Esophagus (tissue), 2 donors: ENCODE data around the gene ICAM4. TPM values are rescaled to one million over a fixed set of nuclear protein-coding genes. Genes with fewer than 3 reads are reported as not detected.
A peak's percentile ranks its signal among the peaks of the same experiment; 100 is the strongest.
"Not testable (repeated sequence)": the region's sequence is repeated elsewhere in the genome, so short reads cannot be mapped to it uniquely, and the experiment has no call there.

Experiments used
- H3K27ac ChIP-seq, 2 donors: one replicate each; pipeline ENCODE4 v1.5.1; 2013; ENCODE audit warnings: low read depth in 2 of 2, mild to moderate bottlenecking in 2 of 2, inconsistent platforms in 1 of 2, low read length in 1 of 2, moderate library complexity in 1 of 2
- H3K27me3 ChIP-seq, 2 donors: one replicate each; pipeline ENCODE4 v1.6.1; 2013; ENCODE audit warnings: low read length in 2 of 2, control low read depth in 1 of 2, mild to moderate bottlenecking in 1 of 2; ENCODE audit not compliant: insufficient read depth in 2 of 2, control insufficient read depth in 1 of 2
- H3K36me3 ChIP-seq, 2 donors: one replicate each; pipeline ENCODE4 v1.6.1; 2013; ENCODE audit warnings: low read length in 1 of 2; ENCODE audit not compliant: control insufficient read depth in 2 of 2, insufficient read depth in 2 of 2
- H3K4me1 ChIP-seq, 2 donors: one replicate each; pipeline ENCODE4 v1.6.1; 2013; ENCODE audit warnings: low read length in 1 of 2; ENCODE audit not compliant: control insufficient read depth in 2 of 2, insufficient read depth in 2 of 2
- H3K4me3 ChIP-seq, 2 donors: one replicate each; pipeline ENCODE4 v1.5.1; 2013; ENCODE audit warnings: low read length in 2 of 2, mild to moderate bottlenecking in 2 of 2, low read depth in 1 of 2, moderate library complexity in 1 of 2
- H3K9me3 ChIP-seq, 2 donors: one replicate each; pipeline ENCODE4 v1.6.1; 2013; ENCODE audit warnings: mild to moderate bottlenecking in 2 of 2, low read depth in 1 of 2, low read length in 1 of 2, moderate library complexity in 1 of 2; ENCODE audit not compliant: control insufficient read depth in 2 of 2, insufficient read depth in 1 of 2
- WGBS, 2 donors: extraction: QIAGEN DNeasy Blood & Tissue Kit; methylation state at CpG; one replicate each; pipeline ENCODE4 v1.1.7; 2013; 5-methylcytosine and 5-hydroxymethylcytosine counted together
- polyA plus RNA-seq, 2 donors: library from polyadenylated mRNA; stranded (reverse); fragments of 200-250 nt; gene quantifications; one replicate each; pipeline ENCODE4 v1.2.3, GENCODE V29; 2013
- donor health status: healthy with polysubstance abuse.
- donor health status: Bipolar disorder and iron deficiency.

ICAM4 gene
- polyA plus RNA-seq, 2 donors = 0.12 to 0.26 TPM

DNA sequence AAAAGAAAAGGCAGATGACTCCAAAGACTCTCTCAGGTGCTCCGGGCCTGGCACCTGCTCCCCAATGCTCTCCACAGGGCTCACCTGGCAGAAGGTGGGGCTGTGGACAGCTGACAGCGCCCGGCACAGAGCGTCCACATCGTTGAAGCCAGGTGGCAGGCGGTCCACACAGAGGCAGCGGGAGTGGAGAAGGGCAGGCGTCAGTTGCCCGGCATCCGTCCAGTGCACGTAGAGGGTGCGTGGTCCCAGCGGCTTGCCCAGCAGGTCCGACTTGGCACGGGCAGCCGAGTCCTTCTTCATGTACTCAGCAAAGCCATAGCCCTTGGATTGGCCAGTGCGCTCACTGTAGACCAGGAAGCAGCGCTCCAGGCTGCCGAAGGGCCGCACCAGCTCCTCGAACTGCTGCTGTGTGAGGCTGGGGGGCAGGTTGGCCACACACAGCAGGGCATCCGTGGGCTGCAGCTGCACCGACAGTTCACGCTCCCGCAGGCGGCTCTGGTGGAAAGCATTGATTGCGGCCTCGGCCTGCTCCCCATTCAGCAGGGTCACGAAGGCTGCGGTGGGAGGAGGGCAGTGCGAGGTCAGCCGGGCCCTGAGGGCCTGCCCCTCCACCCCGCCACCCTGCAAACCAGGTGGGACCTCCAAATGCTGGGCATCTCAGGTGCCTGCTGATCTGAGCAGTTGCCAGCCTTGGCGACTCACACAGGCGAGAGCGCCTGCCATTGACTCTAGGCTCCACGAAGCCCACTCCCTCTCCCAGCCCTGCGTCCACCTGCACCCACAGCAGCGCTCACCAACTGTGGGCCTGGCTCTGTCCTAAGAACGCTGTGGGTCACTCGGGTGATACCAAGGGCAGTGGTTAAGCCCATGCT lies 42.0 kb downstream of the ICAM4 start:
- Histone ChIP-seq H3K4me1 (peaks cover 4 to 7% of the 10 kb centered on the region in 2 donors), H3K36me3 (peaks cover 0 to 38% of the 10 kb centered on the region in 2 donors), H3K4me3 (no peak overlapping the region), H3K27ac (no peak overlapping the region), H3K9me3 (no peaks in the 10 kb centered on the region), H3K27me3 (no peaks in the 10 kb centered on the region)
- 95 to 97% methylated on average over 41 of the region's 41 CpGs for WGBS, 2 donors

GRCh38 chr19:10329555-10329954 lies 42.8 kb downstream of the ICAM4 start:
- WGBS, 2 donors = 95% methylated on average over 13 of the region's 13 CpGs
- no peak overlapping the region for H3K4me3 ChIP-seq
- no peak overlapping the region for H3K27ac ChIP-seq
- H3K4me1 ChIP-seq = peaks cover 4 to 14% of the 10 kb centered on the region in 2 donors
- no peaks in the 10 kb centered on the region for H3K27me3 ChIP-seq
- no peaks in the 10 kb centered on the region for H3K9me3 ChIP-seq
- H3K36me3 ChIP-seq = peaks cover 0 to 35% of the 10 kb centered on the region in 2 donors

GRCh38 chr19:10332158-10332964 lies 45.6 kb downstream of the ICAM4 start:
- H3K27me3 ChIP-seq = no peaks in the 10 kb centered on the region
- 24 to 31% methylated on average over 18 of the region's 18 CpGs for WGBS, 2 donors
- peaks cover 0 to 23% of the 10 kb centered on the region in 2 donors for H3K36me3 ChIP-seq
- H3K4me1 ChIP-seq = peaks cover 4 to 14% of the 10 kb centered on the region in 2 donors
- H3K27ac ChIP-seq = peak overlapping the region; percentile 87 to 92
- no peaks in the 10 kb centered on the region for H3K9me3 ChIP-seq
- H3K4me3 ChIP-seq = peak overlapping the region; percentile 78 to 95

- Histone ChIP-seq H3K4me3 (peak within 1 kb of the TSS; percentile 78 to 95), H3K27ac (peak within 1 kb of the TSS; percentile 87 to 92), H3K9me3 (no peaks in the 10 kb centered on the region), H3K36me3 (peaks cover 0 to 15% of the 10 kb centered on the region in 2 donors), H3K4me1 (peaks cover 4 to 14% of the 10 kb centered on the region in 2 donors), H3K27me3 (no peaks in the 10 kb centered on the region)
- whole genome bisulfite sequencing, 2 donors = 1% methylated on average over 81 to 82 of the region's 82 CpGs
Measured at GRCh38 chr19:10332965-10333757, 46.4 kb downstream of the ICAM4 start, which contains the start of gene RAVER1. TSS of gene RAVER1 (minus strand) at chr19:10333529. CDS start at chr19:10333507, 22 bp downstream.

DNA sequence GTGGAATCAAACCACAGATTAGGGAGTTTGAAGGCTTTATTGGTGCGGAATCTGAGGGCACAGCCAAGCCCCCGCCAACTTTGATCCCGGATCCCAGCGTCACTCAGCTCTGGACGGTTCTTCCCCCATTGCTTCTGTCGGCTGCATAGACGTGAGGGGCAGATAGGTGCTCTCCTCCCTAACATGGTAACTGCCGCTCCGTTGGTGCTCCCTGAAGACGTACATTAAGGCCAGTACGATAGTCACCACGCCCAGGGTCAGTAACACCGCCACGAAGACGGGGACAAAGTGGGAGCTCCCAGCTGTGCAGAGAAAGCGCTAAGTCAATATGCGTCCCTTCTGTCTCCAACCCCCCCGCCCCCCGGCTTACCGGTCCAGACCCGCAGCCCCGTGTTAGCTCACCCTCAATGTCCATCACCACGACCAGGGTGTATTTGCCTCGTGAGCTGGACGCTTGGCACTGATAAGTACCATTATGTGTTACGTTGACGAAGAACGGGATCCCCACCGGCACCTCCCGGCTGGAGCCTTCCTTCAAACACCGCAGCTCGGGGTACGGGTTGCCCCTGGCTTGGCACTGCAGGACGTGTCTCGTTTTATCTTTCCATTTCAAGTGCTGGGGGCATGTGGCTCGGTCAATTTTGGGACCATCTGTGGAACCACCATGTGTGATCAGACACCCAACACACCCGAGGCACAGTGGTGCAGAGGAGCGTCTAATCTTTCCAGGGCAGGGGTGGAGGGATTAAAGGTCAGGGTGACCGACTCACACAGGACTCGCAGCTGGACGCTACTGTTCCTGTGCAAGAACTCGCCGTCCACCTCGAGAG lies 47.2 kb downstream of the ICAM4 start:
- WGBS, 2 donors = 12 to 16% methylated on average over 44 of the region's 44 CpGs
- Histone ChIP-seq H3K27ac (peak overlapping the region; percentile 79 to 92), H3K4me3 (peak overlapping the region; percentile 78 to 95), H3K9me3 (no peaks in the 10 kb centered on the region), H3K4me1 (peaks cover 4 to 14% of the 10 kb centered on the region in 2 donors), H3K36me3 (peaks cover 0 to 7% of the 10 kb centered on the region in 2 donors), H3K27me3 (no peaks in the 10 kb centered on the region)

DNA sequence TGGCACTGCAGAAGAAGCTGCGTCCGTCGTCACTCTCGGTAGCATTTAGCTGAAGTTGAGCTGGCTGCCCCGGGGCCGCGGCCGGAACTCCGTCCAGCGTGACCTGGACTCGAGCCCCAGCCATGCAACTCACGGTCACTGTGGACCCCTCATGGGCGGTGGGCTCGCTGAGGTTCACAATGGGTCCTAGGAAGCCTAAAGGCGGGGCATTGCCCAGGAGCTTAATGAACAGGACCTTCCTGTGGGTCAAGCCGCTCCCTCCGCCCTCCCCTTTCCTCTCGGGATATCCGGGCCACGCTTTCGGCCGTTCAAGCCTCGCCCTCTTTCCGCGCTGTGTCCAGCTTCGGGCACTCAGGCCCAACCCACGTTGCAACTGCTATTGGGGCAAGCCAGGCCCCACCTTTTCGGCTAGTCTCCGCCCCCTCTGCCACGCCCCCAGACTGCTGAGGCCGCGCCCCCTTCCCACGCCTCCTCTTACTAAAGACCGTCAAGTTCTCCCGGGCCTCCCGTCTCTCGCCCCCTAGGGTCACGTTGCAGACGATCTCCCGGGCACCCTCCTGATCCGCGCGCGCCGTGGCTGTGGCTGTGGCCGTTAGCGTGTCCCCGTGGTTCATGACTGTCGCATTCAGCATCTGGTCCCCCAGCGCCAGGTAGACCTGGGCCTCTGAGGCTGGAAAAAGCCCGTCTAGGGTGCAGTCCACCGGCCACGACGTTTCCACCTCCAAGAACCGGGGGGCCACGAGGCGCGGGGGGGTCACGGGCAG lies 48.0 kb downstream of the ICAM4 start:
- Histone ChIP-seq H3K36me3 (peaks cover 0 to 5% of the 10 kb centered on the region in 2 donors), H3K27ac (peak overlapping the region; percentile 79 to 92), H3K4me3 (peak overlapping the region; percentile 78 to 95), H3K4me1 (peaks cover 7 to 14% of the 10 kb centered on the region in 2 donors), H3K9me3 (no peaks in the 10 kb centered on the region), H3K27me3 (no peaks in the 10 kb centered on the region)
- 16% methylated on average over 59 of the region's 59 CpGs for WGBS, 2 donors

GRCh38 chr19:10335352-10335985 lies 48.7 kb downstream of the ICAM4 start:
- 65 to 68% methylated on average over 26 of the region's 26 CpGs for WGBS, 2 donors
- H3K4me3 ChIP-seq = peak overlapping the region in 1 of 2 donors; percentile 78
- no peak overlapping the region for H3K27ac ChIP-seq
- H3K36me3 ChIP-seq = peaks cover 0 to under 1% of the 10 kb centered on the region in 2 donors
- no peaks in the 10 kb centered on the region for H3K9me3 ChIP-seq
- H3K4me1 ChIP-seq = peaks cover 7 to 14% of the 10 kb centered on the region in 2 donors
- no peaks in the 10 kb centered on the region for H3K27me3 ChIP-seq

DNA sequence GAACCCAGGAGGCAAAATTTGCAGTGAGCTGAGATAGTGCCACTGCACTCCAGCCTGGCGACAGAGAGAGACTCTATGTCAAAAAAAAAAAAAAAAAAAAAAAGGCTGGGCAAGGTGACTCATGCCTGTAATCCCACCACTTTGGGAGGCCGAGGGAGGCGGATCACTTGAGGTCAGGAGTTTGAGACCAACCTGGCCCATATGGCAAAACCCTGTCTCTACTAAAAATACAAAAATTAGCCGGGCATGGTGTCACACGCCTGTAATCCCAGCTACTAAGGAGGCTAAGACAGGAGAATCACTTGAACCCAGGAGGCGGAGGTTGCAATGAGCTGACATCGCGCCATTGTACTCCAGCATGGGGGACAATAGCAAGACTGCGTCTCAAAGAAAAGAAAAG lies 50.0 kb downstream of the ICAM4 start:
- 88 to 91% methylated on average over 9 of the region's 9 CpGs for WGBS, 2 donors

More for the DNA sequence above, 50.0 kb downstream of the ICAM4 start:
- H3K27ac ChIP-seq, H3K36me3 ChIP-seq, H3K4me3 ChIP-seq, H3K27me3 ChIP-seq, H3K9me3 ChIP-seq: not testable (repeated sequence)
- H3K4me1 ChIP-seq = peaks cover 7 to 14% of the 10 kb centered on the region in 2 donors
